K562 (cell line): Measurements from ENCODE around the gene ARF4. TPM values are rescaled to one million over a fixed set of nuclear protein-coding genes. Genes with fewer than 3 reads are reported as not detected.
A peak's percentile ranks its signal among the peaks of the same experiment; 100 is the strongest.

Experiments used
- ARNT ChIP-seq, 2 experiments: fragments of 450-650 bp; IDR thresholded peaks; 2 replicates each; pipeline ENCODE4 v1.6.1; 2016; ENCODE audit warnings: mild to moderate bottlenecking in 1 of 2
- ATF1 ChIP-seq, 2 experiments: fragments of 450-650 bp in 1 of 2; IDR thresholded peaks; 2 replicates each; pipeline ENCODE4 v1.6.1; 2016; ENCODE audit warnings: missing compliant biosample characterization in 1 of 2, missing genetic modification characterization in 1 of 2
- CBX8 ChIP-seq: fragments of 200-600 bp; sonication (generic); IDR thresholded peaks from 2 replicates; pipeline ENCODE4 v1.6.1; 2012; ENCODE audit warnings: borderline replicate concordance, mixed run types, low read depth, mild to moderate bottlenecking, moderate library complexity, mixed read lengths, low read length, control low read depth, inconsistent platforms; ENCODE audit not compliant: poor library complexity, severe bottlenecking; ENCODE audit errors: extremely low read depth
- CHD4 ChIP-seq: fragments of 200-600 bp; sonication (generic); IDR thresholded peaks from 3 replicates; pipeline ENCODE4 v1.6.1; 2012; ENCODE audit warnings: low read depth, mild to moderate bottlenecking, mixed read lengths, low read length, inconsistent platforms; ENCODE audit not compliant: insufficient read depth, insufficient replicate concordance, poor library complexity, severe bottlenecking
- EP300 ChIP-seq: IDR thresholded peaks from 2 replicates; pipeline ENCODE4 v1.6.1; 2012; ENCODE audit warnings: low read length, improper control_type of control experiment
- FOXO4 ChIP-seq: fragments of 450-650 bp; formaldehyde crosslinking; IDR thresholded peaks from 2 replicates; pipeline ENCODE4 v1.4.0; 2020; ENCODE audit warnings: mild to moderate bottlenecking, moderate library complexity
- HCFC1 ChIP-seq: IDR thresholded peaks from 2 replicates; pipeline ENCODE4 v1.6.1; 2012; ENCODE audit warnings: low read depth, low read length, improper control_type of control experiment
- HDAC1 ChIP-seq, 2 experiments: fragments of 450-650 bp; IDR thresholded peaks; 2 replicates each; pipeline ENCODE4 v1.6.1; 2016 to 2017; ENCODE audit warnings: inconsistent platforms in 1 of 2, mild to moderate bottlenecking in 1 of 2, moderate library complexity in 1 of 2
- HES1 ChIP-seq: fragments of 450-650 bp; IDR thresholded peaks from 2 replicates; pipeline ENCODE4 v1.6.1; 2016; ENCODE audit warnings: low read depth, mild to moderate bottlenecking, moderate library complexity
- HOMEZ ChIP-seq: fragments of 250-450 bp; sonication (Bioruptor Pico); IDR thresholded peaks from 2 replicates; pipeline ENCODE4 v1.4.0; 2020; ENCODE audit warnings: mild to moderate bottlenecking, moderate library complexity
- IFI16 ChIP-seq: fragments of 250-450 bp; sonication (Bioruptor Pico); IDR thresholded peaks from 2 replicates; pipeline ENCODE4 v2.1.2; 2022; ENCODE audit warnings: mild to moderate bottlenecking, inconsistent platforms
- MCM2 ChIP-seq: fragments of 450-650 bp; IDR thresholded peaks from 2 replicates; pipeline ENCODE4 v1.6.1; 2017; ENCODE audit warnings: low read depth, mild to moderate bottlenecking
- NCOA2 ChIP-seq, 2 experiments: fragments of 450-650 bp; IDR thresholded peaks; 2 replicates each; pipeline ENCODE4 v1.6.1; 2018; ENCODE audit warnings: mild to moderate bottlenecking in 2 of 2, moderate library complexity in 1 of 2; ENCODE audit not compliant: partially characterized antibody in 2 of 2
- NCOA4 ChIP-seq: fragments of 450-650 bp; IDR thresholded peaks from 2 replicates; pipeline ENCODE4 v1.6.1; 2018; ENCODE audit warnings: mild to moderate bottlenecking; ENCODE audit not compliant: partially characterized antibody
- NCOR1 ChIP-seq: fragments of 450-650 bp; IDR thresholded peaks from 2 replicates; pipeline ENCODE4 v1.6.1; 2016; ENCODE audit warnings: mild to moderate bottlenecking, moderate library complexity
- NFYB ChIP-seq: IDR thresholded peaks from 2 replicates; pipeline ENCODE4 v1.6.1; 2011; ENCODE audit warnings: mild to moderate bottlenecking, moderate library complexity; ENCODE audit not compliant: insufficient read length; ENCODE audit errors: extremely low read depth
- OTX1 ChIP-seq: fragments of 450-650 bp; formaldehyde crosslinking; IDR thresholded peaks from 2 replicates; pipeline ENCODE4 v1.4.0; 2022; ENCODE audit warnings: mild to moderate bottlenecking
- POLR3A ChIP-seq: IDR thresholded peaks from 2 replicates; pipeline ENCODE4 v1.6.1; 2011; ENCODE audit warnings: borderline replicate concordance, mild to moderate bottlenecking, moderate library complexity; ENCODE audit not compliant: insufficient read length, insufficient read depth; ENCODE audit errors: extremely low read depth
- PRMT5 ChIP-seq: sonication (generic); formaldehyde crosslinking; IDR thresholded peaks from 2 replicates; pipeline ENCODE4 v1.5.0; 2020; ENCODE audit warnings: missing genetic modification reagents
- RBM17 ChIP-seq: fragments of 200-400 bp; formaldehyde crosslinking; IDR thresholded peaks from 2 replicates; pipeline ENCODE4 v1.6.1; 2017; ENCODE audit warnings: low read depth, mild to moderate bottlenecking, low read length, borderline replicate concordance
- TFE3 ChIP-seq: fragments of 450-650 bp; formaldehyde crosslinking; IDR thresholded peaks from 2 replicates; pipeline ENCODE4 v1.4.0; 2020; ENCODE audit warnings: mild to moderate bottlenecking, mixed read lengths
- TRIM24 ChIP-seq, 2 experiments: fragments of 450-650 bp; IDR thresholded peaks; 2 replicates each; pipeline ENCODE4 v1.6.1; 2016
- ZC3H8 ChIP-seq: fragments of 450-650 bp; IDR thresholded peaks from 2 replicates; pipeline ENCODE4 v1.6.1; 2017
- ZNF445 ChIP-seq: fragments of 250-450 bp; sonication (Bioruptor Pico); IDR thresholded peaks from 2 replicates; pipeline ENCODE4 v1.4.0; 2020; ENCODE audit warnings: low read depth, mild to moderate bottlenecking, moderate library complexity
- ZSCAN29 ChIP-seq: fragments of 450-650 bp; IDR thresholded peaks from 2 replicates; pipeline ENCODE4 v1.6.1; 2017
- polyA plus RNA-seq, 8 experiments: library from polyadenylated mRNA; depleted of rRNA in 4 of 8; stranded (reverse) in 5 of 8; unstranded in 3 of 8; fragments of >200 nt; fragmentation: Nextera tagmentation in 2 of 8; fragmentation: Illumina TruSeq in 1 of 8; extraction: Ambion mirVana in 2 of 8; extraction: Trizol in 1 of 8; gene quantifications; 2 replicates each; pipeline versions ENCODE4 v1.2.1 to v1.2.3, GENCODE V29; 2011 to 2014; ENCODE audit warnings: inconsistent platforms in 1 of 8, missing spikeins in 1 of 8
- total RNA-seq, 7 experiments: library from RNA; depleted of rRNA in 6 of 7; stranded (reverse); fragments of >200 nt in 6 of 7; fragmentation: Illumina TruSeq in 2 of 7; extraction: Trizol in 2 of 7; gene quantifications; 2 replicates each; pipeline versions ENCODE4 v1.2.1 to v1.2.3, GENCODE V29; 2011 to 2021; ENCODE audit warnings: low replicate concordance in 1 of 7

Gene ARF4
- total and polyA plus RNA-seq, 9 of the 15 experiments (the other 6 are each of a cell fraction or from before 2014, with no cell fraction given): 41.1 to 273 (median 83.8) TPM

- no peak for TF ChIP-seq RBM17
- TF ChIP-seq HES1: no peak
- TF ChIP-seq FOXO4: no peak
- TF ChIP-seq ZC3H8: no peak
- TF ChIP-seq ZNF445 (CRISPR knock-in tag): no peak
- no peak for TF ChIP-seq OTX1 (CRISPR knock-in tag)
- no peak for TF ChIP-seq POLR3A
- TF ChIP-seq HOMEZ (CRISPR knock-in tag): no peak
- no peak for TF ChIP-seq IFI16 (CRISPR knock-in tag)
- TF ChIP-seq NCOA4: no peak
- no peak for TF ChIP-seq MCM2
- TF ChIP-seq CBX8: no peak
- TF ChIP-seq NCOR1: peak; percentile 95
- TF ChIP-seq TFE3 (CRISPR knock-in tag): no peak
- no peak for TF ChIP-seq NFYB
- no peak for TF ChIP-seq PRMT5 (CRISPR knock-in tag)
- peak in 1 of 2 experiments; percentile 46 for TF ChIP-seq NCOA2 (IDR thresholded peaks at IDR 0.05; ENCODE audit: partially characterized antibody in 2 of 2)
- no peak for TF ChIP-seq ZSCAN29
- TF ChIP-seq ATF1 (CRISPR knock-in tag; IDR thresholded peaks at IDR 0.05): no peak
- no peak for TF ChIP-seq ATF1 (tag; IDR thresholded peaks at IDR 0.05)
- no peak for TF ChIP-seq HCFC1
- no peak for TF ChIP-seq CHD4
- peak; percentile 76 to 78; a peak in 2 of 4 replicates for TF ChIP-seq ARNT (IDR thresholded peaks at IDR 0.05)
- peak; percentile 83 for TF ChIP-seq EP300
- TF ChIP-seq HDAC1 (IDR thresholded peaks at IDR 0.05): peak; percentile 69 to 88; a peak in 3 of 4 replicates
- peak; percentile 73 to 87; a peak in 3 of 4 replicates for TF ChIP-seq TRIM24 (IDR thresholded peaks at IDR 0.05)
These were observed 1.7 kb upstream of the ARF4 start (continued) for GRCh38 chr3:57598765-57599360.
